ENCODE measurements around the gene FAM78A.

The FAM78A gene

DNA sequence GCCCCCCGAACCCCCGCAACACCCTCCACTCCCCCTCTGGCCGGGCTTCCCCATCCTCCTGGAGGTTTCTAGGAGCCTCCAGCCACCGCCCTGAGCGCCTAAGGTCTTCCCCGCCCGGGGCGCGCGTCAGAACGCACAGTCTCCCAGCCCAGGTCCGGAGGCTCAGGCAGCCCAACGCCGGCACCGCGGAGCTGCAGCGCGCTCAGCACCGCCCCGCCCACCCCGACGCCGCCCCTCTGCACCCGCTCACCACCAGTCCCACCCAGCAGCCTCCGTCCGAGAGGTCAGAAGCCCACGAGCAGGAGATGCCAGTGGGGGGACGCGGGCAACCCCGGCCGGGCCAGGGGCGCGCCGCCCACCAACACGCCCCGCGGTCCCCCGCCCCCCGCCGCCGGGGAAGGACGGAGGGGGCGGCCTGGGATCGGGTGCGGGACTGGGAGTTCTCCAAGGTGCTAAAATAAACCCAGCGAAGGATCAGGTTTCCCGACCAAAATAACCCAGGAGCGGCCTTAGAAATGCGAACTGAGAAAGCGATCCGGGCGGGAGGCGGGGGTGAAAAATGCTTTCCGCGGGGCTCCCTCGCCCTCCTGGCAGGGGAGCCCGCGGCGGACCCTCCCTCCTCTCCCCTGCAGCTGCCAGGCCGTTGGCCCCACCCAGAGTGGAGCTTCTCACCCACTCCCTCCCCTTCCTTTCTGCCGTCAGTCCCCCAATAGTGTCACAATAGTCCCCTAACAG lies 6.5 kb upstream of the FAM78A start:
- Histone ChIP-seq H3K27ac (no peak overlapping the region), H3K4me3 (peak overlapping the region in 3 of 7 experiments; percentile 3 to 16 (median 15))

DNA sequence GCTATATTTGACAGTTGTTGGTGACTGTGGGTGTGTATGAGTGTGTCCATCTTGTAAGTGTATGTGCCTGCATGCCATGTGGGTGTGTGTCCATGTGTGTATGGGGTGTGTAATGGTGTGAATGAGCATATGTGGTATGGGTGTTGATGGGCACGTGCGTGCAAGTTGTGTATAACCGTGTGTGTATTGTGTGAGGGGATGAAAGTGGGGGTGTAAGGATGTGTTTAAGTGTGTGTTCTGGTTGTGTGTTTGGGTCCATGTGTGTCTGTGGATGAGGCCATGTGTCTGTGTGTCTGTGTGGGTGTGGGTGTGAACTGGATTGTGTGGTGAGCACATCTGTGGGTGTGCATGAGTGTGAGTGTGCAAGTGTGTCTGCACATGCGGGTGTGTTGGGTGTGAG lies 5.9 kb upstream of the FAM78A start:
- H3K4me3 ChIP-seq, result no peak overlapping the region
- H3K27ac ChIP-seq, result no peak overlapping the region

DNA sequence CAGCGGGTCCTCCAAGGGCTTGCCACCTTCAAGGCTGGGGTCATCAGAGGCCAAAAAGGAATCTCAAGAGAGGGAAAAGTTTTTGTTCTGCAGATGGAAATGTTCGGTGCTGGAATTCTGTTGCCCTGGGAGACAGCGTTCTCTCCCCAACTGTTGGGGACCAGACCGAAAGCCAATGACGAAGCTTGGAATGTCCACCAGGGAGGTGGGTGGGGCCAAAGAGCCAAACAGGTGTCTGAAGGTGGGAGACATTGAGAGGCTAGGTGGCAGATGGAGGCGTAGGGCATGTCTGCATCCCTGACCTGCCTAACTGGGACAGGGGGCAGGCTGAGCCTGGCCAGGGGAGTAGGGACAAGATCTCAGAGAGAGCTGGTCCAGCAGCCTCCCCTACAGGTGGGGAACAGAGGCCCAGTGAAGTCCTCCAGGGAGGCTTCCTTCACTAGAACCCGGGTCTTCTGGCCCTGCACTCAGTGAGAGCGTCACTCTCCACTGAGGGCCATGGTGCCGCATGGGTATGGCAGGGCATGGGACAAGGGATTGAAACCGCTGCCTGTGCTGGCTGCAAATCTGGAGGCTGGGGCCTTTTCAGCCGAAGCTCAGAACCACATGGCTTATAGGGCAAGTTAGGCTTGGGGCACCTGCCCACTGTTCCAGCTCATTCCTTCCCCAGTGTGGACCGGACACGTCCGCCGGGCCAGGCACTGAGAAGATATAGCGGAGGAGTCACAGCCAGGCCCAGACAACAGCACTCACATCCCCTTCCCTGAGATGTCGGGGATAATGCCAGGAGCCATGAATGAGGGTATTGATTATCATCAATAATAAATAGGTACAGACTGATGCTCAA lies 5.0 kb upstream of the FAM78A start:
- H3K4me3 ChIP-seq, result no peak overlapping the region
- no peak overlapping the region for H3K27ac ChIP-seq

DNA sequence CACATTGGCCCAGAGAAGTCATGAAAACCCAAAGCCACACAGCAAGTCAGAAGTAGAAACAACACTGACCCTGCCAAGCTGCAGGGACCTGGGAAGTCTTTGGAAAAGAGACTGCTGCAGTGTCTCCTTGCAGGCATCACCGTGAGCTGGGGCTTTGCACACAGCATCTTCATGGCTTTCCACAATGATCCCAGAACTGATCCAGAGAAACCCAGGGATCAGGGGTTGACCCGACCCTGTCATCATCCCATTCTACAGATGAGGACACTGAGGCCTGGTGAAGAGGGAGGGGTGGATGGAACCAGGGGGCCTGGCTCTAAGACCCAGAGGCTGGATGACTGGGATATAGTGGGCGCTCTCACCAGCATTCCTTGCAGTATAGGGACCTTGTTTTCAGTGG lies 4.3 kb upstream of the FAM78A start:
- H3K27ac ChIP-seq, result no peak overlapping the region
- H3K4me3 ChIP-seq, result no peak overlapping the region

DNA sequence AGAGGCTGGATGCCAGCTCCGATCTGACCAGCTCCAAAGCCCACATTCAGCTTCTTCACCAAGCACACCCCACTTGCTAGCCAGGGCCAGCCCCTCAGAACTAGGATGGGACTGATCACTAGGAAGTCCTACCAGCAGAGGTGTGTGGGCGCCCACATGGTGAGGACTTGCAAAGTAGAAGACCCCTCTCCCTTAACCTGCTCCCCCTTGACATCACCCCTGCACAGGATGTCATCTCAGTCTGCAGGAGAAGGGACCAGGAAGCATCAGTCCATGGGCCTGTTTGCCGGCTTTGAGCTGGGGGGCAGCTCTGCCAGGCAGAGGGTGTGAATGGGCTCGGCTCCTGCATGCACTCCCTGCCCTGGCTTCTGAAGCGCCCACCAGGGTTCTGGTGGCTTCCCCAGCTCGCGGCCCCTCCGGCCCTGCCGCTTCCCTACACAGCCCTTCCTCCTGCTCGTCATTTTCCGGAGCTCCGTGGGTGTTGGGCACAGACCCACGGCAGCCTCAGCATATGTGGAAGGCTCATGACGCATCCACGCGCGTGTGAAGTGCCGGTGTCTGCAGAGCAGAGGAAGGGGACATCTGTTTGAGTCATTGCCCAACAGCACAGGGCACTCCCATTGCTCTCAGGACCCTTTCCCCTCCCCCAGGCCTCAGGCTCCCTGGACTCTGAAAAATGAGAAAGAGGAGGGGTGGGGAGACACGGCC lies 3.7 kb upstream of the FAM78A start:
- H3K27ac ChIP-seq, result no peak overlapping the region
- no peak overlapping the region for H3K4me3 ChIP-seq

DNA sequence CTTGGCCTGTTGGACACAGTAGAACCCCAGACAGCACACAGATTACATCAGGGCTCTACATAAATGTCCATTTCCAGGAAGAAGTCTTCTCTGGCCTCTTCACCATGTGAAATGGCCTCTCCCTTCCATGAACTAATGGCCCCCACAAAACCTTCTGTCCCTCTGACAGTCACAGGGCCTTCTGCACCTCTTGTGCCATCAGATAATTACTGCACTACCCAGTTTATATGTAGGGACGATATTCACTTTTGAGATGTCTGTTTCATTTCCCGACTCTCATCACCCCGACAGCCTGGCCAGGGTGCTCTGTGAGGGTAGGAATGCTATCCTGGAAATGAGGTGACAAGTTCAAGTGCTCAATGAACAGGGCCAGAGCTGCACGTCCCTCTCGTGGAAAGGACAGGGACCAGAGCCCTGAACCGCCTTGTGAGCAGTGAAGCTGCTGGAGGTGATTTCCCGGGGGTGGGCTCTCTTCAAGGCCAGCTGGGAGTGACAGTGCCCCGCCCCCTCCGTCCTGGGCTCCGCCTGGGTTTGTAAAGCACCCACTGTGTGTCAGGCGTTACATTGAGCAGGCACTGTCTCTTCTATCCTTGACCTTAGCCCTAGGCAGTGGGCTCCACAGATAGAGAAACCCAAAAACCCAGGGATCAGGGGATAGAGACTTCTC lies 3.0 kb upstream of the FAM78A start:
- Histone ChIP-seq H3K4me3 (no peak overlapping the region), H3K27ac (peak overlapping the region in 3 of 21 experiments; percentile 41 to 98 (median 89))

DNA sequence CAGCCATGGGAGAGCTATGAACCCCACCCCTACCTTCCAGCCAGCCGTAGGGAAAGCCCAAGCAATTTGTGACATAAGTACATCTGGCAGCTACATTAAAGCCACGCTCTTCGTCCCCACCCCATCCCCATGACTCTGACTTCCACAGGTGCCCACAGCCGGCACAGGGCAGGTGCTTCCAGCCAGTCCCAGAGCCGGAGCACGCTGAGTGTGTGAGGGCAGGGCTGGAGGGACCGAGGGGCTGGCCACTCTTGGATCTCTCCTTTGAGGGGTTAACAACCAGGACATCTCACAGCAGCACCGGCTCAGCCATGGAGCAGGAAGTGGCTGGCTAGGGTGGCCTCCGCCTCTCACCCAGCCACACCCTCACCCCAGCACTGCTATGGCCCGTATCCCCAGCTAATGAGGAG lies 2.4 kb upstream of the FAM78A start:
- Histone ChIP-seq H3K27ac (peak overlapping the region in 9 of 21 experiments; percentile 4 to 98 (median 67)), H3K4me3 (peak overlapping the region in 2 of 7 experiments; percentile 53 to 76)

DNA sequence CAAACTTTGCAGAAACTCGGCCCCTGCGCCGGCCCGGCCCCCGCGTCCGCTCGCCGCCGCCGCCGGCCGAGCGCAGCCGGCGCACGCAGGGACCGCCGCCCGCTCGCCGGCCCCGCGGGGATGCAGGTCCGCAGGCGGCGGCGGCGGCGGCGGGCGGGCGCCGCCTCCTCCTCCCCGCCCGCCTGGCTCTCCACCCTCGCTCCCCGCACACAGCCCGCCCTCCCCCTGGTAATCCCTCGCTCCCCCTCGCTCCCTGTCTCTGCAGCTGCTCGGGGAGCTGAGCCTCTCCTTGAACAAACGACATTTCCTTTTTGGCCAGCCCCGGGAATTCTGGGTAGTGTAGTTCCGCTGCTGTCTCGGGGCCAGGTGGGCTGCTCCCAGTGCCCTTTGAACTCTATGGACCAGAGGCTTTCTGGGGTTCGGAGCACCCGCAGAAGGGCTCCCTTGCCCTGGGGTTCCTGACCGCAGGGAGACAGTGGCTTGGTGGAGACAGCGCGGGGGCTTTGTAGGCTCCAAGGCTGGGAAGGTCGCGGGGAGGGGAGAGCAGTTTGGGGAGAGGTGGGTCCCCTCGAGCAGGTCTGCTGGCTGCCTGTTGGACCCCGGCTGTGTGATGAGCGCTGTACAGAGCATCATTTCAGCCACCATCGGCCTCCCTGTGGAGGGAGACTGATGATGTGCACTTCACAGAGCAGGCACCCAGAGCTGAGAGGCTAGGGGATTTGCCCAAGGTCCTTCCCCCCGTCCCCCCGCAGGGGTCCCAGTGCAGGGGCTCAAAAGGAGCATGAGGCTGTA lies 1.8 kb upstream of the FAM78A start:
- H3K27ac ChIP-seq, result peak overlapping the region in 17 of 21 experiments; percentile 31 to 98 (median 84)

DNA sequence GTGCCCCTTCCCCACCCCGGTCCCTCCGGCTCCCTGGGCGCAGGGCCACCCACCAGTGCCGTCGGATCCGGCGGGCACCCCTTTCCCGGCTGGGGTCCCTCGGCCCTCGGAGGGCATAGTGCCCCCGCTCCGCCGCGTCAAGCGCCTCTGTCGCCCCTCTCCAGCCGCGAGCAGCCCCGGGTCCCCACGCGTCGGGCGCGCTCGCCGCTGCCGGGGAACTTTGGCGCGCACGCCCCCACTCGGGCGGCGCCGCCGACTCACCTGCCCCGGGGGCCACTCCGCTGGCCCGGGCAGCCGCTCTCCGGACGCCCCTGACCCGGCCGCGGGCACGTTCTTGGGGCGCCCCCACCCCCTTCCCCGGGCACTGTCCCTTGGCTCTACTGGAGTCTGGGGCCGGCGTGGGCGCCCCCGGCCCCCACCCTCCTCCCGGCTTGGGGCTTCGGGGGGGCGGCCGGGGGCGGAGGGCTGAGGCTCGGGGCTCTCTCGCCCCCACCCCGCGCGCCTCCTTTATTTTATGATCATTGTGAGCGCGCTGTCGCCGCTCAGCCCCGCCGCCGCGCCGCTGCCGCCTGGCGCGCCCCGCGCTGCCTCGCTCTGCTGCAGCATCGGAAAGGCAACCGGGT lies 1.1 kb upstream of the FAM78A start:
- Histone ChIP-seq H3K4me3 (peak overlapping the region; percentile 53 to 76 (median 65)), H3K27ac (peak overlapping the region; percentile 29 to 98 (median 83))

More for the DNA sequence above, 1.8 kb upstream of the FAM78A start:
- peak overlapping the region; percentile 53 to 76 (median 65) for H3K4me3 ChIP-seq

DNA sequence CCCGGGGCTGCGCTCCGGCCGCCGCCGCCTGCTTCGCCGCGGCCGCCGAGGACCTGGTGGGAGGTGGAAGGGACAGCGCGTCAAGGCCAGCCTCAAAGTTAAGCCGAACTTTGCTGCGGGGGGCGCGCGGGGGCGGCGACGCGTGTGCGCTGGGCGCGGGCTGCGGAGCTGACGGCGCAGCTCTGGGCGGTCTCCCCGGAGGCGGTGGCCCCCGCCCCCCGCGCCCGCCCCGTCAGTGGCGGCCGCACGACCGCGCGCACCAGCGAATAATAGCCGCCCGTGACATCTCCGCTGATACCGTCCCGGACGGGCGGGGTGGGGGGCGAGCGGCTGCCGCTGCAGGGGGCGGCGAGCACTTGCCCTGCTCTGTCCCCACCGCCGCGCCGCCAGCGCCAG lies 579 bp upstream of the FAM78A start:
- Histone ChIP-seq H3K4me3 (peak overlapping the region; percentile 53 to 76 (median 65)), H3K27ac (peak overlapping the region; percentile 29 to 98 (median 83))

DNA sequence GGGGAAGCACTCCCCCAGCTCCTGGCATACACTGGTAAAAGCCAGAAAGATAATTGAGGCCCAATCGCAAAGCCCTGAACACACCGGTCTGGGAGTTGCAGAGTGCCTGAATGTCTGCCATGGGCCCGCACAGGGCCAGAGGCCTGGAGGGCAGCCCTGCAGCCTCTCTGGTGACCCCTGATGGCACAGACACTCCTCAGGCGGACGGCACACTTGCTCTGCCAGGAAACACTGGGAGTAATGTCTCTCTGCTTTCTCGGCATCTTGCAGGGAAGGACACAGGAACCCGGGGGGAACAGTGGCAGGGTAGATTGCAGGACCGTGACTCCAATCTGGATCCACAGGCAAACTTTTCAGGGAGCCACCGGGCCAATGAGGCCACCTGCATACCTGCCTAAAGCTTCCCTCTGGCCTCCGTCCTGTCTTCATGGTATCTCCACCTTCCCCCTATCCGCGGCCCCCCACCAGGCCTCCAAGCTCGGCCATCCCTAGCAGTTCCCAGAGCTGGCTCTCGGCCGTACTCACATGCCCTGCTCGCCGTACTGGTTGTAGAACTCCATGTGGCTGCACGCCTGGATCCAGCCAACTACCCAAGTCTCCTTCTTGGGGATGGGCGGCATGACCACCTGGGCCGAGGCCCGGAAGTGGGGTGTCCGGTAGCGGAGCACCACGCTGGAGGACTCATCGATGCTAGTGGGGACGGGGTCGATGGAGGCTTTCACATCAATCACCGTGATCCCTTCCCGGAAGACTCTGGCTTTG lies 797 bp downstream of the FAM78A start:
- Histone ChIP-seq H3K4me3 (peak overlapping the region; percentile 53 to 76 (median 65)), H3K27ac (peak overlapping the region; percentile 22 to 98 (median 84))

DNA sequence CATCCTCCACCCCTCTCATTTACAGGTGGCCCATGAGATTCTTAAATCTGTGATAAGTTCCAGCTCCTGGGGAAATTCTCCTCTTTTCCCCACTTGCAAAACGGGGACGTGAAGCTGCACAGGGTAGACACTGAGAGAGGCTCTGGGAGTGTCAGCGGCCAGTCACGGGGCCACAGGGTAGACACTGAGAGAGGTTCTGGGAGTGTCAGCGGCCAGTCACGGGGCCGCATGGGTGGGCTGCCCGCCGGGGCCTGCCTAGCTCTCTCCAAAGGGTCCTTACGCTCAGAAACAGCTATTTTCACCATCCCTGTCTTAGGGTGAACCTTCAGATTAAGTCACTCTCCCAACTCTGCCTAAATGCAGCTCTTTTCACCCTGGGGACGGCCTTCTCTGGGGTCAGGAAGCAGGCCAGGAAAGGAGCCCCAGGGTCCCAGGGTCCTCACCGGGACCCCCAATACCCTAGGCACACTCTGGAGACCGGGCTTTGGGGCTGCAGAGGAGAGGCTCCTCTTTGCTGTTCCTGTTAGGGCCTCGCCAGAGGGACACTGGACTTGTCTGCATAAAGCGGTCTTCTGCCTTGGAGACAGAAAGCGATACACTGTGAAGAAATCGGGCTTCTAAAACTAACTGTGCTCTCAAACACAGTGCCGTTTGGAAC lies 1.5 kb downstream of the FAM78A start:
- peak overlapping the region; percentile 53 to 76 (median 65) for H3K4me3 ChIP-seq
- H3K27ac ChIP-seq, result peak overlapping the region; percentile 22 to 98 (median 84)

DNA sequence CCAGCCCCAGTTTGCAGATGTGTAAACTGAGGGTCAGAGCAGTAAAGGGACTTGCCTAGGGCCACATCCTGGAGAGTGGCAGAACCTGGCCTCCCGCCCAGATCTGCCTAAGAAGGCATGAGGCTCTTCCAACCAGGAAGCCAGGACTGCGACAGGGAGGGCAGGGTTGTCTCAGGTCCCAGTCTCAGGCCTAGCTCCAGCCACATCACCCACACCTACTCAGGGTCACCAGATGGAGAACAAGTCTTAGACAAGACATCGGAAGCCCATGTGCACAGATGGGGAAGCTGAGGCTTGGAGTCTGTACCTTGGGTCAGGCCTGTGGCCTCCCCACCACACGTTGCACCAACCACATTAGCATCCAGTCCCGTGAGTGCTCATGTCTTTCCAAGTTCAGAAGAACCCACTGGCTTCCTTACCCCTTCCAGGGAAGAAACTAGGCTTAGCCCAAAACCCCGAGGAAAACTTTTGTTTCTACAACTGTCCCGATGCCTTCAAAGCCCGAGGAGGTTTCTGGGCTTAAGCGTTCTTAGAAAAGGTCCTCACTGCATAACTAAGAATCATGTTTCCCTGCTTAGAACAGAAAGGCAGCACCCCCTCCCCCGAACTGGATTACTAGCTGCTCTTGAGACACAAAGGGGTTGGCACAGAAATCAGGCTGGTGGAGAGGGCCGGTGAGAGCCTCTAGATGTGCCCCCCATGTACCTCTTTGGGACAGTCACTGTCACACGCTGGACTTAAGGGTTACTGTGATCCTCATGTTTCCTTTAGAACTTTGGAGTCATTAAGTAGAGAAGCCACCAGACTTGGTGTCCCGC lies 2.2 kb downstream of the FAM78A start:
- H3K27ac ChIP-seq, result peak overlapping the region in 20 of 21 experiments; percentile 22 to 98 (median 84)
- peak overlapping the region; percentile 53 to 76 (median 65) for H3K4me3 ChIP-seq

DNA sequence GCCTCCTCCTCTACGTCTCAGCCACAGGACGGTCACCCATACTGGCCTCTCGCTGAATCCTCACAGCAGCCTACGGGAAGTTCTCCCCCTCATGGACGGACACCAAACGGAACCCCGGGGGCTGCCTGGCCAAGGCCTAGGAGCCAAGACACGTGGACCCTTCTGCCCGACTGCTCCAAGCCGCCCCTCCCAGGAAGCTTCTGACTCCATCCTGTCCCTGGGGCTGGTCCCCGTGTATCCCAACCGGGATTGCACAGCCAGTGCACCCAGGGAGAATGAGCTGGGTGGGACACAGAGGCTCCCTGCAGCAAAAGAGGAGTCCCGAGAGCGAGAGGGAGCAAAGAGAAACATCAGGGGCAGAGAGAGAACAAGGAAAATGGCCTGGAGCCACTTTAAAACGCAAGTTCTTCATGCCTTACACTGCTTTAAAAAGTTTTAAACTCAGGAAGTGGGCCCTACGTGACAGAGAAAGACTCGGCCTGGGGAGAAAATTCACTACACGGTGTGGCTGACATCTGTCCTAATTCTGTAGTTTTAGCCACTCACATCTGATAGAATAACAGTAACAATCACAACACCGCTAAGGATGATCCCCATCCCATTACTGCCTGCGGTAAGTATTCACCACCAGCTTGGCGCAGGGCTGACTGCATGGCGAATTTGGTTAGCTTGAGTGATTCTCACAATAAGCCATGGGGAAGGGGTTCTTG lies 3.0 kb downstream of the FAM78A start:
- Histone ChIP-seq H3K27ac (peak overlapping the region in 20 of 21 experiments; percentile 22 to 98 (median 84)), H3K4me3 (peak overlapping the region; percentile 53 to 76 (median 65))

DNA sequence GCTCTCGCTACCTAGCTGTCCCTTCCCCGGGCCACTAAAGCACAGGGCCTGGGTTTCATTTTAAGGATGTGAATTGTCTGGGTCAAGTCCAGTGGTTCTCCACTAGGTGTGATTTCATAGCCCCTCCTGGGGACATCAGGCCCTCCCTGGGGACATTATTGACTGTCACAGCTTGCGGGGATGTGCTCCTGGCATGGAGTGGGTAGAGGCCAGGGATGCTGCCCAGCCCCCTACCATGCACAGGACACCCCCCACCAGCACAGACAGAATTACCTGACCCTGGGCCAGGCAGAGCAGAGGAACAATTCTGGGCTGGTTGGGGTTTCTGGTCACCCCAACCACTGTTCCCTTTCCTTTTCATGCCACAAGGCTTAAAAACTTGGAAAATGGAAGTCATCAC lies 4.1 kb downstream of the FAM78A start:
- peak overlapping the region in 20 of 21 experiments; percentile 22 to 98 (median 80) for H3K27ac ChIP-seq

More for the DNA sequence above, 4.1 kb downstream of the FAM78A start:
- peak overlapping the region in 3 of 7 experiments; percentile 65 to 76 (median 71) for H3K4me3 ChIP-seq

All from skin epidermis (tissue), 12 donors.